Activated CD4-positive, alpha-beta T cell treated with anti-CD3 and anti-CD28 coated beads, Interleukin-2, amount 10 ng/mL, durations not matched to agents 7 days and 5 days (primary cell): ENCODE results near the gene HYAL3. TPM values are rescaled to one million over a fixed set of nuclear protein-coding genes. Genes with fewer than 3 reads are reported as not detected.

Source experiments
- CTCF ChIA-PET: fragments of 350-600 bp; sonication (Branson Sonifier 250); formaldehyde crosslinking; loops from one replicate; lab custom pipeline; 2021; ENCODE audit warnings: antibody characterized with exemption; lab: Charles Lee
- POLR2A ChIA-PET: fragments of 350-600 bp; sonication (Branson Sonifier 250); formaldehyde crosslinking; loops from one replicate; lab custom pipeline; 2021; ENCODE audit warnings: antibody characterized with exemption; lab: Charles Lee
- DNase-seq: peaks from one replicate; pipeline ENCODE4 v3.0.0-alpha.2; 2020
- H3K27ac Mint-ChIP-seq: one replicate; pipeline ENCODE4 v1.8.0; 2021; ENCODE audit warnings: mild to moderate bottlenecking, moderate library complexity, mixed read lengths
- H3K27me3 Mint-ChIP-seq: one replicate; pipeline ENCODE4 v1.8.0; 2021; ENCODE audit warnings: mixed read lengths
- H3K36me3 Mint-ChIP-seq: one replicate; pipeline ENCODE4 v1.8.0; 2021; ENCODE audit warnings: low read depth, mixed read lengths
- H3K4me1 Mint-ChIP-seq: one replicate; pipeline ENCODE4 v1.8.0; 2021; ENCODE audit warnings: mixed read lengths
- H3K4me3 Mint-ChIP-seq: one replicate; pipeline ENCODE4 v1.8.0; 2021; ENCODE audit warnings: mild to moderate bottlenecking, moderate library complexity, mixed read lengths
- H3K9me3 Mint-ChIP-seq: one replicate; pipeline ENCODE4 v1.8.0; 2021; ENCODE audit warnings: mixed read lengths
- total RNA-seq, 2 experiments: library from RNA; stranded (reverse); gene quantifications; one replicate each; pipeline ENCODE4 v1.2.3, GENCODE V29; 2021

HYAL3 gene
- total RNA-seq, 2 experiments from 2014 or later: 9.2 to 10.9 TPM

GRCh38 chr3:50302095-50303012, 3.1 kb upstream of the HYAL3 start:
- no peak overlapping the region for H3K4me3 Mint-ChIP-seq
- peak; percentile 5 for DNase-seq
- peaks cover 26% of the 10 kb centered on the region for H3K4me1 Mint-ChIP-seq
- ChIA-PET POLR2A (interaction anchor here (0.6 to 0.7 kb wide), 2 partner anchors 67 to 1653 kb away, joined by 3 read pairs; no protein-coding TSS in a partner anchor), CTCF (interaction anchor here (0.6 to 1.1 kb wide), 3 partner anchors 15 to 484 kb away, joined by 3 to 4 read pairs (median 4); no protein-coding TSS in a partner anchor)
- H3K36me3 Mint-ChIP-seq: no peaks in the 10 kb centered on the region
- H3K9me3 Mint-ChIP-seq: no peaks in the 10 kb centered on the region
- H3K27me3 Mint-ChIP-seq: no peaks in the 10 kb centered on the region
- H3K27ac Mint-ChIP-seq: no peak overlapping the region

- POLR2A ChIA-PET: no interaction called here
- H3K9me3 Mint-ChIP-seq: no peaks in the 10 kb centered on the region
- H3K4me3 Mint-ChIP-seq: peak overlapping the region; percentile 95
- CTCF ChIA-PET: no interaction called here
- H3K27ac Mint-ChIP-seq: peak overlapping the region; percentile 100
- peaks cover 1% of the 10 kb centered on the region for H3K36me3 Mint-ChIP-seq
- no peaks in the 10 kb centered on the region for H3K27me3 Mint-ChIP-seq
- H3K4me1 Mint-ChIP-seq: peaks cover 30% of the 10 kb centered on the region
- DNase-seq: no peak
Observed at GRCh38 chr3:50300681-50301254, 1.6 kb upstream of the HYAL3 start.

- peak; percentile 6 for DNase-seq
- Mint-ChIP-seq H3K4me1 (peaks cover 30% of the 10 kb centered on the region), H3K9me3 (no peaks in the 10 kb centered on the region), H3K36me3 (peaks cover 1% of the 10 kb centered on the region), H3K4me3 (peak overlapping the region; percentile 95), H3K27me3 (no peaks in the 10 kb centered on the region), H3K27ac (peak overlapping the region; percentile 100)
- ChIA-PET CTCF (interaction anchor here (0.7 to 4.5 kb wide), 14 partner anchors 11 to 105 kb away, joined by 3 to 21 read pairs (median 6); partner anchors contain the start of genes HYAL2, RASSF1 and TUSC2), POLR2A (interaction anchor here (0.7 to 1.1 kb wide), 2 partner anchors 37 to 51 kb away, joined by 3 read pairs; partner anchors contain the start of genes CYB561D2 and NPRL2)
Observed at GRCh38 chr3:50299929-50300680, 900 bp upstream of the HYAL3 start.

GRCh38 chr3:50299638-50299928, 378 bp upstream of the HYAL3 start:
- H3K36me3 Mint-ChIP-seq: peaks cover 1% of the 10 kb centered on the region
- no peaks in the 10 kb centered on the region for H3K9me3 Mint-ChIP-seq
- ChIA-PET CTCF (interaction anchor here (0.7 to 4.5 kb wide), 15 partner anchors 10 to 105 kb away, joined by 3 to 21 read pairs (median 6); partner anchors contain the start of genes GNAI2, HYAL2, RASSF1 and TUSC2), POLR2A (interaction anchor here (0.7 to 1.1 kb wide), 2 partner anchors 38 to 51 kb away, joined by 3 read pairs; partner anchors contain the start of genes CYB561D2 and NPRL2)
- H3K27me3 Mint-ChIP-seq: no peaks in the 10 kb centered on the region
- peak overlapping the region; percentile 100 for H3K27ac Mint-ChIP-seq
- H3K4me1 Mint-ChIP-seq: peaks cover 30% of the 10 kb centered on the region
- peak overlapping the region; percentile 95 for H3K4me3 Mint-ChIP-seq
- DNase-seq: no peak

- H3K36me3 Mint-ChIP-seq: peaks cover 1% of the 10 kb centered on the region
- H3K4me3 Mint-ChIP-seq: peak overlapping the region; percentile 95
- H3K27ac Mint-ChIP-seq: peak overlapping the region; percentile 100
- DNase-seq: peak; percentile 8
- no peaks in the 10 kb centered on the region for H3K9me3 Mint-ChIP-seq
- POLR2A ChIA-PET: no interaction called here
- H3K27me3 Mint-ChIP-seq: no peaks in the 10 kb centered on the region
- peaks cover 35% of the 10 kb centered on the region for H3K4me1 Mint-ChIP-seq
- CTCF ChIA-PET: interaction anchor here (0.6 to 4.5 kb wide), 15 partner anchors 9 to 294 kb away, joined by 3 to 21 read pairs (median 6); partner anchors contain the start of genes CYB561D2, GNAI2, HYAL2 and LSMEM2
Observed at GRCh38 chr3:50297896-50298725, 1.1 kb downstream of the HYAL3 start.

- peaks cover 41% of the 10 kb centered on the region for H3K4me1 Mint-ChIP-seq
- H3K36me3 Mint-ChIP-seq: peaks cover 1% of the 10 kb centered on the region
- H3K9me3 Mint-ChIP-seq: no peaks in the 10 kb centered on the region
- peak overlapping the region; percentile 95 for H3K4me3 Mint-ChIP-seq
- peak overlapping the region; percentile 100 for H3K27ac Mint-ChIP-seq
- ChIA-PET POLR2A (interaction anchor here (0.6 kb wide), 1 partner anchor 28 kb away, joined by 5 read pairs; the partner anchor contains the start of gene SEMA3B), CTCF (interaction anchor here (0.6 to 4.5 kb wide), 7 partner anchors 9 to 68 kb away, joined by 3 to 21 read pairs (median 4); partner anchors contain the start of genes HYAL2 and LSMEM2)
- H3K27me3 Mint-ChIP-seq: no peaks in the 10 kb centered on the region
- no peak for DNase-seq
Observed at GRCh38 chr3:50297384-50297775, 1.8 kb downstream of the HYAL3 start.

GRCh38 chr3:50296721-50297383, 2.4 kb downstream of the HYAL3 start:
- Mint-ChIP-seq H3K9me3 (no peaks in the 10 kb centered on the region), H3K27me3 (no peaks in the 10 kb centered on the region), H3K27ac (peak overlapping the region; percentile 71), H3K36me3 (peaks cover 1% of the 10 kb centered on the region), H3K4me1 (peaks cover 42% of the 10 kb centered on the region), H3K4me3 (no peak overlapping the region)
- ChIA-PET POLR2A (interaction anchor here (0.6 kb wide), 1 partner anchor 28 kb away, joined by 5 read pairs; the partner anchor contains the start of gene SEMA3B), CTCF (interaction anchor here (0.6 to 4.5 kb wide), 5 partner anchors 10 to 68 kb away, joined by 3 to 21 read pairs (median 4); partner anchors contain the start of gene HYAL2)
- peak; percentile 6 for DNase-seq

DNA sequence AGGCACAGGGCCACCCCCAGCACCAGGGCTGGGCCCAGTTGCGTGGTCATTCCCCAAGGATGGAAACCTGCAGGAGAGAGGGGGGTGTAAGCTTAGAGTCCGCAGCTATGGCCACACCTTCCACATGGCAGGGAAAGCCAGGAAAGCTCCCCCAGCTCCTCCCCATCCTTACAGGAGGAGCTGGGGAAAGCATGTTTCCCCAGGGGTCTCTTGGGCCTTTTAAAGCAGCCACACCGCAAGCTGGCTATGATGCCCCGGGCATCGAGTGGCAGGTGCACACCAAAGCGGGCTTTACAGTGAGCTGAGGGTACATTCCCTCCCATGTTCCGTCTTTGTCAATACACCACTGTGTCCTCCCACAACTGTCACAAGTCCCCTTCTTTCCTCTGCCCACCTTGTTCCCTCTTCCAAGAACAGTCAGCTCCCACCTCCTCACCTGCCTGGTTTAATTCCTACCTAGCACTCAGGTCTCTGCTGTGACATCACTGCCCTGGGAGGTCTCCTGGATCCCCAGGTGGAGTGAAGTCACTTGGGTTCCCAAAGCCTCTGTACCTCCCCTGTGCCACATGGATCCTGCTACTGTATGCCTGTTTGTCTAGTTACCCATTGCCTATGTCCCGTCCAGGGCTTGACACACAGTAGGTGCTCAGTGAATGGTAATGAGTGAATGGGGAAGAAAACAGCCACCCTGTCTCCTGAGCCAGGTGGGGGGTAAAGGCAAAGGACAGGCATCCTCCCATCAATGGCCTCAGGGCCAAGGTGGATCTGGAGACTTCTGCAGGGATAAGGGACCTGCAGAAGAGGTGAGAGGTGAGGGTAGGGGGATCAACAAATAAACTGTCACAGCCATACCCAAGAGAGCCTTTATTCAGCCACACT, 3.4 kb downstream of the HYAL3 start:
- Mint-ChIP-seq H3K4me3 (no peak overlapping the region), H3K4me1 (peaks cover 44% of the 10 kb centered on the region), H3K27ac (no peak overlapping the region), H3K27me3 (no peaks in the 10 kb centered on the region), H3K9me3 (no peaks in the 10 kb centered on the region), H3K36me3 (peaks cover 1% of the 10 kb centered on the region)
- CTCF ChIA-PET: interaction anchor here (1.0 to 4.5 kb wide), 5 partner anchors 26 to 55 kb away, joined by 3 to 21 read pairs (median 5); partner anchors contain the start of genes CYB561D2, HYAL2 and NPRL2
- POLR2A ChIA-PET: no interaction called here
- DNase-seq: no peak

GRCh38 chr3:50294492-50295403, 4.5 kb downstream of the HYAL3 start:
- Mint-ChIP-seq H3K9me3 (no peaks in the 10 kb centered on the region), H3K36me3 (peaks cover 1% of the 10 kb centered on the region), H3K27me3 (no peaks in the 10 kb centered on the region), H3K27ac (peak overlapping the region; percentile 9), H3K4me1 (peaks cover 40% of the 10 kb centered on the region), H3K4me3 (no peak overlapping the region)
- ChIA-PET CTCF (interaction anchor here (1.3 to 3.8 kb wide), 4 partner anchors 27 to 56 kb away, joined by 3 to 10 read pairs (median 6); partner anchors contain the start of genes CYB561D2, HYAL2 and NPRL2), POLR2A (no interaction called here)
- DNase-seq: no peak
